Lower leg skin (tissue), 4 donors: ENCODE measurements around the gene SLC35F3. TPM values are rescaled to one million over a fixed set of nuclear protein-coding genes. Genes with fewer than 3 reads are reported as not detected.

Experiments
- DNase-seq, 2 donors: peaks; one replicate each; pipeline ENCODE4 v3.0.0-alpha.2; 2019; ENCODE audit warnings: low spot score in 2 of 2
- H3K4me3 ChIP-seq: fragments of 200-600 bp; sonication (generic); 2 replicates; pipeline ENCODE4 v1.5.1; 2017; ENCODE audit warnings: mild to moderate bottlenecking, low read depth; ENCODE audit not compliant: poor library complexity, severe bottlenecking
- CTCF ChIP-seq, 3 donors: fragments of 450-650 bp; IDR thresholded peaks; one replicate each; pipeline ENCODE4 v1.5.1; 2016; ENCODE audit warnings: antibody characterized with exemption in 3 of 3, mild to moderate bottlenecking in 3 of 3, moderate library complexity in 2 of 3
- POLR2A ChIP-seq, 2 donors: fragments of 450-650 bp; IDR thresholded peaks; one replicate each; pipeline ENCODE4 v1.6.1; 2016 to 2017; ENCODE audit warnings: antibody characterized with exemption in 2 of 2, mild to moderate bottlenecking in 1 of 2, moderate library complexity in 1 of 2
- WGBS, 2 donors: methylation state at CpG; one replicate each; pipeline ENCODE4 v1.1.5; 2018; 5-methylcytosine and 5-hydroxymethylcytosine counted together
- intact Hi-C: fragments of 100-400 bp; cut with DNase I; formaldehyde crosslinking; loops from one replicate; pipeline ENCODE4 v1.15.0; 2023; ENCODE audit warnings: low total_unique reads
- total RNA-seq, 4 donors: library from RNA; depleted of rRNA; stranded (reverse); fragments of >200 nt; gene quantifications; one replicate each; pipeline ENCODE4 v1.1.0, GENCODE V29; 2016

The SLC35F3 gene
- total RNA-seq, 4 donors from 2014 or later: 0.42 to 0.83 (median 0.64) TPM

- TF ChIP-seq CTCF (IDR thresholded peaks at IDR 0.05): no peak
- DNase-seq: no peak
- no peak overlapping the region for H3K4me3 ChIP-seq
- intact Hi-C loops: no loop called here
- 89 to 96% methylated on average over 4 of the region's 4 CpGs for WGBS, 2 donors
These were observed 387.5 kb downstream of the SLC35F3 start for GRCh38 chr1:234292011-234292410.

- TF ChIP-seq CTCF (IDR thresholded peaks at IDR 0.05) (no peak), POLR2A (IDR thresholded peaks at IDR 0.05) (no peak)
- intact Hi-C loops: no loop called here
- no peak for DNase-seq
- WGBS, 2 donors: 92 to 93% methylated on average over 2 of the region's 2 CpGs
- no peak overlapping the region for H3K4me3 ChIP-seq
These were observed 388.1 kb downstream of the SLC35F3 start for GRCh38 chr1:234292548-234292947.

DNA sequence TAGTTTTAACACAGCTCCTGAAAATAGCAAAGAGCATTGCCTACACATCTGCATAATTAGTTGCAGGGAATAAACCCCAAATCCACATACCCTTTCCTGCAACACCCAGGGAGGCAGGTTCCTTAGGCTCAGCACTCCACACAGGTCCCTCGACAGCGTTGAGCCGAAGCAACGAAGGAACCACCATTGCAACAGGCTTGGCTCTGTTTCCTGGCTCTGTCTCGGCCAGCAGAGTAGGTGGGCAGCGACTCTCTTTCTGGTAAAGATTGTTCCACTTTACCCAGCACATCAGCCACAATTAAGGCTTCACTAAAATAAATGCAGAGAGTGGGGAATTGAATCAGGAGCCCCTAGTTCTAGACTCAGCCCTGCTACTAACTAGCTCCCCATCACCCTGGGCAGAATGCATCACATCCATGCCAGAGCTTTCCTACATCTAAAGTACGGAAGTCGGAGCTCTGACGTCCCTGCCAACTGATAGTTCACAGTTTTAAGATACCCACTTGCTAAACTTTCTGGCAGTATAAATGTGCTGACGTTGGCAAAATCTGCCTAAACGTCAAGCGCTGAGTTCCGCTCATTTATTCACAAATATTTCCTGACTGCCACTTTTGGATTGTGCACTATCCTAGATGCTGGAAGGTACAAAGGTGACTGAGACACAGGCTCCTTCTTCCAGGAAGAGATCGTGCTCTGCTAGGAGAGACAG is 389.8 kb downstream of the SLC35F3 start:
- intact Hi-C loops: no loop called here
- WGBS, 2 donors: 73 to 78% methylated on average over 14 of the region's 14 CpGs
- H3K4me3 ChIP-seq: no peak overlapping the region
- no peak for DNase-seq
- TF ChIP-seq POLR2A (IDR thresholded peaks at IDR 0.05) (no peak), CTCF (IDR thresholded peaks at IDR 0.05) (no peak)

GRCh38 chr1:234295068-234295467 is 390.6 kb downstream of the SLC35F3 start:
- no peak for DNase-seq
- WGBS, 2 donors: 71 to 76% methylated on average over 5 of the region's 5 CpGs
- intact Hi-C loops: no loop called here
- no peak overlapping the region for H3K4me3 ChIP-seq
- TF ChIP-seq POLR2A (IDR thresholded peaks at IDR 0.05): no peak
- no peak for TF ChIP-seq CTCF (IDR thresholded peaks at IDR 0.05)

GRCh38 chr1:234295626-234296025 is 391.1 kb downstream of the SLC35F3 start:
- no peak overlapping the region for H3K4me3 ChIP-seq
- TF ChIP-seq POLR2A (IDR thresholded peaks at IDR 0.05) (no peak), CTCF (IDR thresholded peaks at IDR 0.05) (no peak)
- DNase-seq: no peak
- 79 to 80% methylated on average over 2 of the region's 2 CpGs for WGBS, 2 donors
- intact Hi-C loops: no loop called here

DNA sequence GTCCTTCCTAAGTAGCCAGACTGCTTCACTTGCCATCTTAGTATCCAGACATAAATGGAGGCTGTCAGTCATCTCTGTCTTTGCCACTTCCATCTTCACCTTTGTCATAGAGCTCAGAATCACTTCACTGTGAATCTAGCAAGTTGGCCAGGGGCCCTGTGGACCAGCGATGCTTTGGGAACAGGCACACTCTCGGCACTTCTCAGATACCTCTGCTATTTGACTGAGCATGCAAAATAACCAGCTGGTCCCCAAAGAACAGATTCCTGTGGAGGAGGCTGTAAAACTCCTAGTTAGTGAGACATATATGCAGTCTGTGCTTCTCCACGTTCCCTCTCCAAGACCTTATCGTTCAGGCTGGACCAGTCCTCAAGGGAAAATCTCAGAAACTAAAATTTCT is 392.0 kb downstream of the SLC35F3 start:
- no peak for TF ChIP-seq CTCF (IDR thresholded peaks at IDR 0.05)
- TF ChIP-seq POLR2A (IDR thresholded peaks at IDR 0.05): no peak
- WGBS, 2 donors: 75 to 78% methylated on average over 4 of the region's 4 CpGs

More for the DNA sequence above, 392.0 kb downstream of the SLC35F3 start:
- intact Hi-C loops: no loop called here
- no peak overlapping the region for H3K4me3 ChIP-seq
- DNase-seq: peak in 1 of 2 donors; percentile 25
